AG09319 (cell line): ENCODE results near the gene FARS2.

Source experiments
- DNase-seq: peaks from one replicate; pipeline ENCODE4 v3.0.0-alpha.2; 2010; ENCODE audit warnings: low read depth; ENCODE audit errors: extremely low read depth
- CTCF ChIP-seq: IDR thresholded peaks from 2 replicates; pipeline ENCODE4 v1.5.1; 2011; ENCODE audit warnings: low read depth, mild to moderate bottlenecking, inconsistent platforms, low read length, moderate library complexity

FARS2 gene

GRCh38 chr6:5809450-5809849, 548.1 kb downstream of the FARS2 start:
- no peak for TF ChIP-seq CTCF
- no peak for DNase-seq

GRCh38 chr6:5811997-5812396, 550.7 kb downstream of the FARS2 start:
- DNase-seq: no peak
- no peak for TF ChIP-seq CTCF

GRCh38 chr6:5813625-5814027, 552.3 kb downstream of the FARS2 start:
- no peak for TF ChIP-seq CTCF
- no peak for DNase-seq

GRCh38 chr6:5814116-5814515, 552.8 kb downstream of the FARS2 start:
- no peak for TF ChIP-seq CTCF

GRCh38 chr6:5814901-5815300, 553.6 kb downstream of the FARS2 start:
- TF ChIP-seq CTCF: no peak
- no peak for DNase-seq

More at GRCh38 chr6:5814116-5814515, 552.8 kb downstream of the FARS2 start:
- no peak for DNase-seq

- no peak for DNase-seq
- TF ChIP-seq CTCF: no peak
Measured at GRCh38 chr6:5817869-5818268, 556.6 kb downstream of the FARS2 start.

GRCh38 chr6:5818959-5819358, 557.6 kb downstream of the FARS2 start:
- TF ChIP-seq CTCF: no peak
- no peak for DNase-seq
